DMS153 (cell line): ENCODE data around the gene CNOT8.

Experiments
- DNase-seq: peaks from one replicate; lab custom pipeline; 2025; lab: John Stamatoyannopoulos, UW

Gene CNOT8

DNA sequence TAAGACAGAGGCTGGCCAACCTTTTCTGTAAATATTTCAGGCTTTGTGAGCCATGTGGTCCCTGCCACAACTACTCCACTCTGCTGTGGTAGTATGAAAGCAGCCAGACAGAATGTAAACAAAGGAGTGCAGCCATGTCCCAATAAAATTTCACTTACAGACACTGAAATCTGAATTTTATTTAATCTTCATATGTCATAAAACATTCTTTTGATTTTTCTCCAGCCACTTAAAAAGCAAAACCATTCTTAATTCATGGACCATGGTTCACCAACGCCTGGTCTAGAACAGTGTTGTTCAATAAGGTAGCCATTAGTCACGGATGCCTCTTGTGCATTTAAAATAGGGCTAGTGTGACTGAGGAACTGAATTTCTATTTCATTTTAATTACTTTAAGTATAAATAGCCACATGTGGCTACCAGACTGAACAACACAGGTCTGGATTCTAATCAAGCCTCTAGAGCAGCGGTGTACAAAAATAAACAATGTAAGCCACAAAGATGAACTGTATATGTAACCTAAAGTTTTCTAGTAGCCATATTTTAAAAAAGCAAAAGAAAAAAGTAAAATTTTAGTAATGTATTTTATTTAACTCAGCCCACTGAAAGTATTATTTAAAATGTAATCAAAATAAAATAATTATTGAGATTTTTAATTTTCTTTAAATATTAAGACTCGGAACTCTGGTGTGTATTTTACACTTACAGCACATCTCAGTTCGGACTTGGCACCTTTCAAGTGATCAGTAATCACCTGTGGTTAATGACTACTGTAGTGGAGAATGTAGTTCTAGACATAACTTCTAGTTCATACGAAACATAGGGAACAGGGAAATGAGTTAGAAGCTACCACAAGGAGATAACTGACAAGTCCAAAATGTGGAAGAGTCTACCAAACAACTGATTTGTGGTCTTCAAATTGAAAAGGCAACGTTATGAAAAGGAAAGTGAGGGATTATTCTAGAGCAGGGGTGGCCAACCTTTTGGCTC, 65.3 kb downstream of the CNOT8 start:
- DNase-seq = no peak
